Airway epithelial cell (primary cell): ENCODE data around the gene LENG1. TPM values are rescaled to one million over a fixed set of nuclear protein-coding genes. Genes with fewer than 3 reads are reported as not detected.

Source experiments
- total RNA-seq: library from RNA; depleted of rRNA; stranded (reverse); fragments of >200 nt; gene quantifications from 2 replicates; pipeline ENCODE4 v1.2.3, GENCODE V29; 2015

LENG1 gene
- total RNA-seq: 5.9 and 9.0 TPM in 2 replicates

GRCh38 chr19:54159352-54160181, at the start of gene LENG1:
Gene LENG1 (minus strand): TSS chr19:54159721. CDS start chr19:54159695, 26 bp downstream.

GRCh38 chr19:54191011-54191810, 31.7 kb upstream of the LENG1 start, which contains the start of gene TSEN34:
Gene TSEN34 (plus strand): TSS chr19:54191308. CDS start chr19:54191365, 57 bp downstream.

GRCh38 chr19:54189145-54189734, 29.7 kb upstream of the LENG1 start, which contains the start of gene MBOAT7:
Gene MBOAT7 (minus strand): TSS chr19:54189580. CDS start chr19:54188508, 1,072 bp downstream.

GRCh38 chr19:54172471-54173358, 13.2 kb upstream of the LENG1 start, which contains the start of gene TMC4:
Gene TMC4 (minus strand): TSS chr19:54173160. CDS start chr19:54173117, 43 bp downstream.

GRCh38 chr19:54137699-54138488, 21.6 kb downstream of the LENG1 start, which contains the start of gene CNOT3:
Gene CNOT3 (plus strand): TSS chr19:54137762. CDS start chr19:54142979, 5,217 bp downstream.

DNA sequence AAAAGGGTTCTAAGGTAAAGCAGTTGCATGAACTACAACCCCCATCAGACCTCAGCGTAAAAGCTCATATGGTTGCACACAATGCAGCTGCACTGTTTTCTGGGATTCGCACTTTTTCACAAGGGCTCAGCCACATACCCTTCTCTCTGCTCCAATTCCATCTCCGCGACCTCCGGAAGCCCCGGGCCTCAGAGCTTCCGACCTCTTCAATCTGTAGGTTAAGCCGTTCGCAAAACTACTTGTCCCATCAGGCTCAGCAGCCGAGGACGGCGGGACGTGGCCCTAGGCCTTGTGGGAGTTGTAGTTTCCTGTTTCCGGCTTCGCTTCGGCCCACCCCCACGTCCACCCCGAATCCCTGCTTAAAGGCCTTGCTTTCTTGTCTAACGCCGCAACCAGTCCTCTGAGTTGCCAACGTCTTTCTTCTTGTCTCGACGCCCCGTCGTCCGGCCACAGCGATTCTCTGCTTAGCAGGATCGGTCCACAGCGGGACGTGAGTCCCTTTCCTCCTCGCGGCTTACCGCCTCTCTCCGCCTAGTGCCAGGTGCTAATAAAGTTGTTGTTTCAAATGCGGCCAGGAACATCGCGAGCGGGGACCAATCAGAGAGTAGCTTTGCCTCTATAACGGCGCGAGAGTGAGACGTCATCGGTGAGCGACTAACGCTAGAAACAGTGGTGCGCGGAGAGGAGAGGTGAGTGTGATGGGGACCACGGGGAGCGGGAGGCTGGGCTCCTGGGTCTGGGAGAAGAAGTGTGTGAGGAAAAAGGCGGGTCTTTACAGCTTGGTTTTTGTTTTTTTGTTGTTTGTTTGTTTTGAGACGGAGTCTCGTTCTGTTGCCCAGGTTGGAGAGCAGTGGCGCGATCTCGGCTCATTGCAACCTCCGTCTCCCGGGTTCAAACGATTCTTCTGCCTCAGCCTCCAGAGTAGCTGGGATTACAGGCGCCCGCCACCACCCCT, 44.1 kb downstream of the LENG1 start, which contains the start of the genes PRPF31 and TFPT:
PRPF31 (plus strand) TSS at position 646 of the 955 bp plus-strand sequence. CDS start 2,525 bp downstream, outside the sequence.
TFPT (minus strand) TSS at position 549 of the 955 bp plus-strand sequence; CDS start at position 161, 388 bp downstream.

Other genes starting within 250 kb of the LENG1 start
- 0.14 TPM in 1 of 2 replicates, not detected in the other for gene CACNG8, start 196.8 kb downstream of the LENG1 start, total RNA-seq
- not detected in 2 replicates for gene CACNG6, start 168.1 kb downstream of the LENG1 start, total RNA-seq
- not detected in 2 replicates for gene VSTM1, start 95.8 kb downstream of the LENG1 start, total RNA-seq
- not detected in 2 replicates for gene TARM1, start 78.4 kb downstream of the LENG1 start, total RNA-seq
- 0.19 and 0.21 TPM in 2 replicates for gene OSCAR, start 58.9 kb downstream of the LENG1 start, total RNA-seq
- 26.7 and 43.4 TPM in 2 replicates for gene NDUFA3, start 56.9 kb downstream of the LENG1 start, total RNA-seq
- 13.3 and 14.4 TPM in 2 replicates for gene TFPT, start 44.1 kb downstream of the LENG1 start, total RNA-seq
- 61.1 and 69.6 TPM in 2 replicates for gene PRPF31, start 44.0 kb downstream of the LENG1 start, total RNA-seq
- gene CNOT3, start 22.0 kb downstream of the LENG1 start, total RNA-seq: 11.8 and 21.2 TPM in 2 replicates
- 12.6 and 12.8 TPM in 2 replicates for gene TMC4, start 13.4 kb upstream of the LENG1 start, total RNA-seq
- gene MBOAT7, start 29.9 kb upstream of the LENG1 start, total RNA-seq: 119 and 133 TPM in 2 replicates
- gene TSEN34, start 31.6 kb upstream of the LENG1 start, total RNA-seq: 160 and 172 TPM in 2 replicates
- gene RPS9, start 41.1 kb upstream of the LENG1 start, total RNA-seq: 2,280 and 2,710 TPM in 2 replicates
- gene LILRB3, start 63.3 kb upstream of the LENG1 start, total RNA-seq: not detected in 2 replicates
- gene LILRA6, start 83.1 kb upstream of the LENG1 start, total RNA-seq: not detected in 2 replicates
- gene LILRB5, start 97.6 kb upstream of the LENG1 start, total RNA-seq: not detected in 2 replicates
- not detected in 2 replicates for gene LILRB2, start 121.4 kb upstream of the LENG1 start, total RNA-seq
- not detected in 2 replicates for gene LILRA5, start 153.4 kb upstream of the LENG1 start, total RNA-seq
- gene LILRA4, start 179.4 kb upstream of the LENG1 start, total RNA-seq: not detected in 2 replicates
- not detected in 2 replicates for gene LAIR1, start 205.2 kb upstream of the LENG1 start, total RNA-seq